GM18526 (cell line): ENCODE data around the gene CD164.

ENCODE experiments used
- POLR2A ChIP-seq: IDR thresholded peaks from 3 replicates; pipeline ENCODE4 v1.6.1; 2011; ENCODE audit not compliant: insufficient read length; ENCODE audit errors: extremely low read depth

CD164 gene

DNA sequence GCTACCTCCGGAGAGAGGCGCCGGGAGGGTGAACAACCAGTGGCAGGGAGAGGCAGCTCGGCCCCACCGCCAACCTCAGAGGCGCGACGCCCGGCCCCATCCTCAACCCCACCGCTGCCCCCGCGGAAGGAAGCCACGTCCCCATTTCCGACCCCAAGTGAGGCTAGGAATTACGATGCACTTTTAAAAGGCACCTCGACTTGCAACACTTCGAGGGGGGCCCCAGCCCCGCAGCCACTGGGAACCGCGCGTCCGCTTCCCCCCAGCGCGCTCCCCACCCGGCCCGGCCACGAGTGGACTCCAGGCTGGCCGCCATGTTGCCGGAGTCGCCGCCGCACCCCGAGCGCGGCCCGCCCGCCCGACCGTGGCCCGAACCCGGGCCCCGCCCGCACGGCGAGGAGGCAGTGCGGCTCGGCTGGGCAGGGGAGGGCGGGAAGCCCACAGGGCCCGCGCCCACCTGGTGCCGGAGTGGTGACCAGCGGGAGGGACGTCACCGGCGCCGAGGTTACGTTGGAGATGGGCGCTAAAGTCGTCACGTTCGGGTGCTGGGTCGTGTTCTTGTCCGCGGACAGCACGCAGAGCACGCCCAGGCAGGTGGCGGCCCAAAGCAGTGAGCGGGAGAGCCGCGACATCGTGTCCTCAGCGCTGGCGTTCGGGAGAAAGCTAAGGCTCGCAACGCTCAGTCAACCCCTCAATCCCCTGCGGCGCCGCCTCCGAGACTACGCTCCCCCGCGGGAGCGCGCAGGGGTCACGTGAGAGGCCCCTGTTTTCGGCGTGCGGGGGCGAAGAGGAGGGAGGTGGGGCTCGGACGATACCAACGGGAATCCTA, at the start of gene CD164:
CD164 (minus strand) TSS at position 721 of the 829 bp plus-strand sequence; CDS start at position 632, 89 bp downstream.
- TF ChIP-seq POLR2A, result peak; percentile 97

DNA sequence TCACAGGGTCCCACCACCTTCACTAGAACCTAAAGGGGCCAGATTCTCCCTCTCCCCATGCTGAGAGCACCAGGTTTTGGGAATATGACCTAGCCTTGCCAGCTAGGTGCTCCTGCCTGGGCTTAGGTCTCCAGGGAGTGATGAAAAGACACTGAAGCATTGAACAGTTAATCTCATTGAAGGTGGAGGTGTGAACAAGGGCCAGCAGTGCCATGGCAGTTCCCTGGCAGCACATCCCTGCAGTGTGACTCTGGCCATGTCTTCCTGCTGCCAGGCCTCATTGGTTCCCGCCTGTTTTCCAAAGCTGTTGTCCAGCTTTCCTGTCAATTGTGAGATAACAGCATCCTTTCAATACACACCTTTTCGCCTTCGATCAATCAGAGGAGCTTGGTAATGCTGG, 47.2 kb upstream of the CD164 start:
- TF ChIP-seq POLR2A, result no peak

DNA sequence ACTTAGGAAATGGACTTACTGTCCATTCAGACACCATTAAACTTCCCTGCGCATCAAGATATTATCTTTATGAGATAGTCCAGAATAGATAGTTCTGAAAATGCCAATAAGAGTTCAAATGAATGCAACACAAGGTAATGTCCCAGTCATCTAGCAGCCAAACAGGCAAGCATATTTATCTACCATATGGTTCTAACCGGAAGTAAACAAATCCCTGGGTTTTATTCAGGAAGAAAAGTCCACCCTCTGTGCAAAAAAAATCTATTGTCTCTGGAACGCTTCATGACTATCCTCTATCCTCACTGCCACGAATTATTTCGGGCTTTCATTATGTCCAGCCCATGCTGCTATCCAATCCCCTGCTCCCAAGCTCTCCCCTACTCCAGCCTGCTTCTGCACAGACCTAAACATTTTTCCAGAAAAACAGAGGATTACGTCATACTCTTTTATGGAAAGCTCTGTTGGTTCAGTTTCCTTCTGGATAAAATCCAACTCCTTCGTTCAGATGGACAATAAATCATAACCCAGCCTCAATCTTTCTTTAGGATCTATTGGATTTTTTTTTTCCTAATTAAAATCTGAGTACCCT, 46.7 kb upstream of the CD164 start:
- no peak for TF ChIP-seq POLR2A

DNA sequence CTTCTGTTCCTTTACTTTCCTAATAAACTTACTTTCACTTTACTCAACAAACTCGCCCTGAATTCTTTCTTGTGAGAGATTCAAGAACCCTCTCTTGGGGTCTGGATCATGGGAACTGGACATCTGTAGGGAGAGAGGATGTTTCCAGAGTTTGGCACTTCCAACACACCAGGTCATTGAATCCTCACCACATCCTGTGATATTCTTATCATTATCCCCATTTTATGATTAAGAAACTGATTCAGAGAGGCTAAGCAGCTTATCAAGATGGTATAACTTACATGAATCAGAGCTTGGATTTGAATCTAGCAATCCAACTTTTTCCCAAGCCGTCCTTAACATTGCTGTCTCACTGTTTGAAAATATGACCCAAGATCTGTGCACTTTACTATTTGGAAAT, 42.7 kb upstream of the CD164 start:
- no peak for TF ChIP-seq POLR2A

DNA sequence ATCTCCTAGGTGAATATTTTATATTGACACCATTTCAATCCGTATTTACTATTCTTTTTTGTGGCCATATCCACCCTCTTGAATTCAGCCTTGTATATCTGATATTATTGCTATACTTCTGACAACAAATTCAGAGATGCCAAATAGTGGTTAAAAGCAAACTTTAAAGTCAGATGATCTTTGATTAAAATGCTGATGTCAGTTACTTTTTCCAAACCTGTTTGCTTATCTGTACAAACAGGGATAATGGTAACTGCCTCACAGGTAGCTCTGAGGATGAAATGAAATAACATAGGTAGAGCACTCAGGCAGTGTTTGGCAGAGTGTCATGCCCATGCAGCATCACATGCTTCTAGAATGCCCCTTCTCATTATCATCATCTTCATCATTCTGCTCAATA, 38.9 kb upstream of the CD164 start:
- TF ChIP-seq POLR2A, result no peak

DNA sequence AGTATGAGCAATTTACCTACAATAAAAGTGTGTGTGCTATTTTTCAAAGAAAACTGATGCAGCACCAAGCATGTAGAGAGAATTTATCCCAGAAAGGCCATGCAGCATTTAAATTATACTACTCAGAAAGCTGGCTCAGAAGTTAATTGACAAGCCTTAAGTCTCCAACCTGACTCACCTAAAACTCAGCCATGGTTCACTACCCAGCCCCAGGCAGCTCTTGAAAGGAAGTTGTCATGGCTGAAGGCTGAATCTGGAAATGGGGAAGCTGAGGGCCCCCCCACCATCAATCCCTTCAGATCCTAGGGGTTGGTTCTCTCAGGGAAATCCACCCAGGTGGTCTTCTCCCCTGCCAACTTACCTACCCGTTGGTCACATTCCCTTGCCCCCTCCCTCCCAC, 38.5 kb upstream of the CD164 start:
- no peak for TF ChIP-seq POLR2A

DNA sequence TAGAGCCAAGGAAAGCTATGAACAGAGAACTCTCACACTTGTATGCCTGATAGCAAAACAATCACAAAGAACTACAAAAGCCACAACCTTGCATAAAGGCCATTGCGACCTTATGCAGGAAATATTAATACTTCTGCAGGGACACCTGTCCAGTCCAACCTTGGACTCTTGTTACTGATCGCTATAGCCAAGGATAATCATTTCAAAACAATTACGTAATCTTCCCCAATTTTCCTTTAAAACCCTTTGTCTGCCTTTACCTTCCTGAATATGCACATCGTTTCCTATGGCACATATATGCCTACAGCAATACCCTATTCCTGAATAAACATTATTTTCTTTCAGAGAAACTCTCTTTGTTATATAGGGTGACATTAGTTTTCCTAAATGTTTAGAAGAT, 35.4 kb upstream of the CD164 start:
- no peak for TF ChIP-seq POLR2A

DNA sequence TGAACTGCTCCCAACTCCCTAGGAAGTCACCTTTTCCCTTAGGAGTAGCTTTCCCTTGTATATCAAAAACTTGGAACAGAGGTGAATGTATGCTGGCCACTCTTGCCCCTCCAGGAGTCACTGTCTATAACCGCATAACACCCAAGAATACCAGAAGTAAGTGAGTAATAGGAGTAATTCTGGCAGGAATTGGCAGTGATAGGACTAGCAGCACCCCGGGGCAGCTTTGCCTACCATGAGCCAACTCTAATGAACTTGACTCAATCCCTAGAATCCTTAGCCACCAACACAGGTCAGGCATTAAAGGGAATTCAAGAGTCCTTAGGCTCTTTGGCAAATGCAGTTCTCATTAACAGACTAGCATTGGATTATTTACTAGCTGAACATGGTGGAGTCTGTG, 28.8 kb upstream of the CD164 start:
- TF ChIP-seq POLR2A, result no peak

DNA sequence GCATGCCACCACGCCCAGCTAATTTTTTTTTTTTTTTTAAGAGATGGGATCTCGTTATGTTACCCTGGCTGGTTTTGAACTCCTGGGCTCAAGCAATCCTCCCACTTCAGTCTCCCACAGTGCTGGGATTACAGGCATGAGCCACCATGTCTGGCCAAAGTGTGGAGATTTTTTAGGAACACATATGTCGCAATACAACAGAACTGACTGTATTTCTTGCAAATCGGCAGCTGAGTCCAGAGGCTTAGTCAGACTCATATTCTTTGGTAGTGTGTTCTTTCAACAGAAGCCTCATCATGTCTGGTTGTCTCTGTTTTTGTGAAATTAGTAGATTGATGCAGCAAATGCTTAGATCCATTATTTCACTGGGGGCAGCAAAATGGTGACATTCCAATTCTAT, 23.9 kb upstream of the CD164 start:
- no peak for TF ChIP-seq POLR2A

DNA sequence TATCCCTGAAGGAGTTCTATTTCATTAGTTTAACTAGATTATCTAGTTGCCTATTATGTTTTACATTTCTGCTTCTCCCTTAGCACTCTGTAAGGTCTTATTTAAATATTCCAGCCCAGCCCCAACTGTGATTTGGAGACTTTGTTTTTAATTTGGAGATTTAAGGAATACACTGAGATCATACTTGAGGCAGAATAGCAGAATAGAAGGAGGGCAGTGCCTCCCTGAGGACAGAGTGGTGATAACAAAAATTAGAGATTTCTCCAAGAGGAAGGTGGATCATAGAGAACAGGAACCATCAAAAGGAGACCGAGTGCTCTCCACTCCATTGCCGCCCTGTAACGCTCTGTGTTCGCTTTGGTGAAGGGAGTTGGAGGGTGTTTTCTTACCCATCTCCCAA, 14.8 kb upstream of the CD164 start:
- no peak for TF ChIP-seq POLR2A

DNA sequence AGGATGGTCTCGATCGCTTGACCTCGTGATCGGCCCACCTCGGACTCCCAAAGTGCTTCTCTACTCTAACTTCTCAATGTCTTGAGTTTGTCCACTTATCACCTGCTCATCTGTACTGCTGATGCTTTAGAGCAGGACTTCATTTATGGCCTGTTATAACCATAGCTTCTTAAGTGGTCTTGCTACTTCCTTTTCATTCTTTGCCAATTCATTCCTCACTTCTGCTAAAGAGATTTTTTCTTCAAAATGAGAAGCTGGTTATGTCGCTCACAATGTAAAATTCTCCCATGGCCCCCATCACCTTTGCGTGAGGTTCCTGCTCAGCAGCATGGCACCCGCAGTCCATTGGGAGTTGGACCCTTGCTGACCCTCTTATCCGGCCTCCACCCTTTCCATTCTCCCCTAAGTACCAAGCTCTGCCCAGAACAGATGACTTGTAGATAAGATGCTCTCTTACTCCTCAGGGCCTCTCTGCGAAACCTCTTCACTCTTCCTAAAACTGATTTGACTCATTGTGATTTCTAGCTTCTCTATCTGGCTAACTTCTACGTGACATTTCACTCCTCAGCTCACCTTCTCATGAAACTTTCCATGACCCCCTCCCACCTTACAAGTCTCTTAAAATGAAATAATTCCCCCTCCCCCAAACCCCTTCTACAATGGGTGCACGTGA, 13.9 kb upstream of the CD164 start:
- TF ChIP-seq POLR2A, result no peak

DNA sequence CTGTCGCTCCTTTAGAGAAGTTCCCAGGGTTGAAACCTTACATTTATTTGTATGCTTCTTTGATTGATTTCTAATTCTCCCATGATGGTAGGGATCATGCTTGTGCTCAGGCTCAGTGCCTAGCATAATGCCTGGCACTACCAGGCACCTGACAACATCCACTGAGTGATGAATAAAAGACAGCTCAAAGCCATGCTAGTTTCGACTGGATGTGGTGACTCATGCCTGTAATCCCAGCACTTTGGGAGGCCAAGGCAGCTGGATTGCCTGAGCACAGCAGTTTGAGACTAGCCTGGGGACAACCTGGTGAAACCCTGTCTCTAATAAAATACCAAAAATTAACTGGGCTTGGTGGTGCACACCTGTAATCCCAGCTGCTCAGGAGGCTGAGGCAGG, 11.6 kb upstream of the CD164 start:
- no peak for TF ChIP-seq POLR2A

DNA sequence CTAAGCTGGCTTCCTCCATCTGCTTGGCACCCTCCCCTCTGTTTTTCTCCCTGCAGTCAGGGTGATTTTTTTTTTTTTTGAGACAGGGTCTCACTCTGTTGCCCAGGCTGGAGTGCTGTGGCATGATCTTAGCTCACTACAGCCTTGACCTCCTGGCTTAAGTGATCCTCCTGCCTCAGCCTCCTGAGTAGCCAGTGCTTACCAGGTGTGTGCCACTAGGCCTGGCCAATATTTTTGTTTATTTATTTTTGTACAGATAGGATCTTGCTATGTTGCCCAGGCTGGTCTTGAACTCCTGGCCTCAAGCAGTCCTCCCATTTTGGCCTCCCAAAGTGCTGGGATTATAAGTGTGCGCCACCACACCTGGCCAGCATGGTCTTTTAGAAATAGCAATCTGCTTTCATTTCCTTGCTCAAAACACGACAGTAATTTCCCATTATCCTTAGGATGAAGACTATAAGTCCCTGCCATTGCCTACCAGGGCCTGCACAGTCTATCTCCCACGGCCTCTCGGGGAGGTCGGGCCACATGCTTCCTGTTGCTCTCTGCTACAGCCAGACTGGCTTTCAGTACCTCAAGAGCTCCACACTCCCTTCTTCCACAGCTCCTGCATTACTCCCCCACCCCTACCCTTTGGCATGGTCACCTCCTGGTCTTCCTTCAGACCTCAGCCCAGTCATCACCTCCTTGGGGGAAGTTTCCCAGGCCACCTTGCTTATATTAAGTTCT, 11.1 kb upstream of the CD164 start:
- TF ChIP-seq POLR2A, result no peak

DNA sequence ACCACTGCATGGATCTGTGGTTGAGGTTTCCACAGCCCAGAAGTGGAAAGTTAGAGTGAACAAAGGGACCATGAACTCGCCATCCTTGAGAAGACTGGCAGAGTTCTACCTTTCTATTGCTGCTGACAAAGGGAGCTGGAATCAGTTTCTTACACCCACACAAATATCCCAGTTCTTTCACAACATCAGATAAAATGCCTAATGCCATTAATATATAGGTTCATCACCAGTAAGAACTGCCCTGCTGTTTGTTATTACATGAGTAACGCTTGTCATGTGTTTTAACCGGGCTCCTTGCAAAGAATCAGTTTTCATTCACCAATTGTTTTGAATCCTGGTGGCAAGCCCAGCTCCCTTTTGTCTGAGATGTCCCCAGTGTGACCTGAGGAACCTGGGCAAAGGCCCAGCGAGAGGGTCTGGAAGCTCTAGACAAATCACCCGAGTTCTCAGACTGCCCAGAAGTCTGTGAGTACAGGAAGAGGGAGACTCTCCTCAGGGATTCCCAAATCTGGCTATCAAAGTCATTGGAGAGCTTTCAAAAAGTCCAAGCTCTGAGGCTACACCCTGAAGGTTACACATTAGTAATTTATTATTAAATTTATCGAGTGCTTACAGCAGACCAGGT, 7.5 kb upstream of the CD164 start:
- no peak for TF ChIP-seq POLR2A

DNA sequence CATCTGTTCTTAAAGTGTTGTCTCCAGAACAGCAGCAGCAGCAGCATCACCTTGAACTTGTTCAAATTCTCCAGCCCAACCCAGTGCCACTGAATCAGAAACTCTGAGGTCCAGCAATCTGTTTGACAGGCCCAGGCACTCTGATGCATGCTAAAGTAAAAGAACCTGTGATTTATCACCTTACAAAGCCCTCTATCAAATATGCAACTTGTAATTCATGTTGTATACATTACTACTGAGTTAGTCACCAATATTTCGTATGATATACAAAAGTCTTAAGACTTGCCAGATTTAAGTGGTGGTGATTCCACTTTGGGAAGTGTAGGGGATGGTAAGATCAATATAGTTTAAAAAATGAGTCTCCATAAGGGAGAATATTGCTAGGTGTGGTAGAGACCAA, 6.0 kb upstream of the CD164 start:
- TF ChIP-seq POLR2A, result no peak
